ENCODE data around the gene TFE3. TPM values are rescaled to one million over a fixed set of nuclear protein-coding genes. Genes with fewer than 3 reads are reported as not detected.

TFE3 gene
- polyA plus RNA-seq, 1 experiment = 28.4 TPM

GRCh38 chrX:49054073-49054762 is 11.1 kb upstream of the TFE3 start:
- no peaks in the 10 kb centered on the region for H3K27me3 ChIP-seq (ENCODE audit: control insufficient read depth, insufficient read depth, low read length)
- CTCF ChIA-PET = no interaction called here
- no peak for DNase-seq (ENCODE audit: low read depth, low spot score)
- no peak overlapping the region for H3K27ac ChIP-seq (ENCODE audit: low read depth, low read length)
- H3K4me3 ChIP-seq (ENCODE audit: low read depth, low read length) = peak overlapping the region; percentile 59
- no peak for TF ChIP-seq CTCF (IDR thresholded peaks at IDR 0.05; ENCODE audit: low read depth, low read length)
- H3K9me3 ChIP-seq (ENCODE audit: control insufficient read depth, insufficient read depth, low read length) = no peaks in the 10 kb centered on the region
- POLR2A ChIA-PET = no interaction called here

GRCh38 chrX:49053223-49054072 is 10.3 kb upstream of the TFE3 start:
- Histone ChIP-seq H3K27ac (ENCODE audit: low read depth, low read length) (no peak overlapping the region), H3K9me3 (ENCODE audit: control insufficient read depth, insufficient read depth, low read length) (no peaks in the 10 kb centered on the region), H3K4me3 (ENCODE audit: low read depth, low read length) (peak overlapping the region; percentile 59), H3K27me3 (ENCODE audit: control insufficient read depth, insufficient read depth, low read length) (no peaks in the 10 kb centered on the region)
- no peak for DNase-seq (ENCODE audit: low read depth, low spot score)
- POLR2A ChIA-PET = interaction anchor here (0.7 kb wide), 1 partner anchor 10 kb away, joined by 3 read pairs; no protein-coding TSS in a partner anchor
- no peak for TF ChIP-seq CTCF (IDR thresholded peaks at IDR 0.05; ENCODE audit: low read depth, low read length)
- CTCF ChIA-PET = interaction anchor here (1.0 kb wide), 1 partner anchor 9 kb away, joined by 4 read pairs; no protein-coding TSS in a partner anchor

- H3K27ac ChIP-seq (ENCODE audit: low read depth, low read length) = peak overlapping the region; percentile 52
- no peaks in the 10 kb centered on the region for H3K27me3 ChIP-seq (ENCODE audit: control insufficient read depth, insufficient read depth, low read length)
- peak overlapping the region; percentile 40 for H3K4me3 ChIP-seq (ENCODE audit: low read depth, low read length)
- ChIA-PET CTCF (interaction anchor here (0.9 to 1.4 kb wide), 4 partner anchors 9 to 98 kb away, joined by 3 to 6 read pairs (median 4); no protein-coding TSS in a partner anchor), POLR2A (interaction anchor here (0.5 to 1.6 kb wide), 3 partner anchors 9 to 64 kb away, joined by 3 to 4 read pairs (median 3); partner anchors contain the start of gene PRAF2)
- no peak for TF ChIP-seq CTCF (IDR thresholded peaks at IDR 0.05; ENCODE audit: low read depth, low read length)
- H3K9me3 ChIP-seq (ENCODE audit: control insufficient read depth, insufficient read depth, low read length) = no peaks in the 10 kb centered on the region
- no peak for DNase-seq (ENCODE audit: low read depth, low spot score)
Measured at GRCh38 chrX:49043987-49044281, 777 bp upstream of the TFE3 start.

GRCh38 chrX:49042581-49043219 is 457 bp downstream of the TFE3 start:
- Histone ChIP-seq H3K27ac (ENCODE audit: low read depth, low read length) (peak overlapping the region; percentile 89), H3K27me3 (ENCODE audit: control insufficient read depth, insufficient read depth, low read length) (no peaks in the 10 kb centered on the region), H3K9me3 (ENCODE audit: control insufficient read depth, insufficient read depth, low read length) (no peaks in the 10 kb centered on the region), H3K4me3 (ENCODE audit: low read depth, low read length) (peak overlapping the region; percentile 79)
- TF ChIP-seq CTCF (IDR thresholded peaks at IDR 0.05; ENCODE audit: low read depth, low read length) = no peak
- no peak for DNase-seq (ENCODE audit: low read depth, low spot score)
- ChIA-PET CTCF (interaction anchor here (0.6 to 0.7 kb wide), 2 partner anchors 71 to 1972 kb away, joined by 3 read pairs; partner anchors contain the start of gene KCND1), POLR2A (interaction anchor here (0.6 to 2.5 kb wide), 14 partner anchors 8 to 1392 kb away, joined by 3 to 20 read pairs (median 5); partner anchors contain the start of genes ELK1, GRIPAP1, KCND1 and PQBP1)
